ENCODE measurements around the gene ARAF.
"Not testable (repeated sequence)": the region's sequence is repeated elsewhere in the genome, so short reads cannot be mapped to it uniquely, and the experiment has no call there.

ARAF gene

GRCh38 chrX:47560934-47561658 is at the start of gene ARAF:
TSS of gene ARAF (plus strand) at chrX:47561205. CDS start at chrX:47562968, 1,763 bp downstream.
- DNase-seq (ENCODE audit: low spot score in 2 of 2) = peak; percentile 81 to 92
- peak; percentile 84 for ATAC-seq (ENCODE audit: low read depth)
- peak within 1 kb of the TSS; percentile 98 for H3K27ac Mint-ChIP-seq
- peaks cover 18% of the 10 kb centered on the region for H3K4me1 Mint-ChIP-seq
- peak within 1 kb of the TSS; percentile 92 for H3K4me3 Mint-ChIP-seq
- H3K27me3 Mint-ChIP-seq = no peaks in the 10 kb centered on the region
- no peaks in the 10 kb centered on the region for H3K9me3 Mint-ChIP-seq
- peaks cover 11% of the 10 kb centered on the region for H3K36me3 Mint-ChIP-seq

DNA sequence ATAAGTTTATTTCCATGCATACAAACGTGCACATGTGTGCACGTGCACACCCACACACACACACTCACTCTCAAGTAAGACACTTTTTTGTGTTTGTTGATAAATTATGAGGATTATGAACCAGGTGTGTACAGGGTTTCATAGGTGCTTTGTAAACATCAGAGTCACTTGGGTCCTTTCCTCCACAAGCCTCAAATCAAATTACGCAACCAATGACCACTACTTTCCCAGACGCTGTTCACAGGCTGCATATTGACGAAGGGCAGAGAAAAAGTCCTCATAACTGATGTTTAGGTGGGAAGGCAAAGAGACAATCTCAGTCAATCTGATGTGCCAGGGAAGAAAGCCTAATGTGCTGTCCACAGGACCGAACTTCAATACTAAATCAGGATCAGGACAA is 48.6 kb upstream of the ARAF start:
- peaks cover 10% of the 10 kb centered on the region for H3K4me1 Mint-ChIP-seq
- not testable (repeated sequence) for H3K36me3 Mint-ChIP-seq; ATAC-seq (ENCODE audit: low read depth); H3K27me3 Mint-ChIP-seq; H3K9me3 Mint-ChIP-seq; DNase-seq (ENCODE audit: low spot score in 2 of 2)
- peak overlapping the region; percentile 87 for H3K27ac Mint-ChIP-seq
- peak overlapping the region; percentile 82 for H3K4me3 Mint-ChIP-seq

DNA sequence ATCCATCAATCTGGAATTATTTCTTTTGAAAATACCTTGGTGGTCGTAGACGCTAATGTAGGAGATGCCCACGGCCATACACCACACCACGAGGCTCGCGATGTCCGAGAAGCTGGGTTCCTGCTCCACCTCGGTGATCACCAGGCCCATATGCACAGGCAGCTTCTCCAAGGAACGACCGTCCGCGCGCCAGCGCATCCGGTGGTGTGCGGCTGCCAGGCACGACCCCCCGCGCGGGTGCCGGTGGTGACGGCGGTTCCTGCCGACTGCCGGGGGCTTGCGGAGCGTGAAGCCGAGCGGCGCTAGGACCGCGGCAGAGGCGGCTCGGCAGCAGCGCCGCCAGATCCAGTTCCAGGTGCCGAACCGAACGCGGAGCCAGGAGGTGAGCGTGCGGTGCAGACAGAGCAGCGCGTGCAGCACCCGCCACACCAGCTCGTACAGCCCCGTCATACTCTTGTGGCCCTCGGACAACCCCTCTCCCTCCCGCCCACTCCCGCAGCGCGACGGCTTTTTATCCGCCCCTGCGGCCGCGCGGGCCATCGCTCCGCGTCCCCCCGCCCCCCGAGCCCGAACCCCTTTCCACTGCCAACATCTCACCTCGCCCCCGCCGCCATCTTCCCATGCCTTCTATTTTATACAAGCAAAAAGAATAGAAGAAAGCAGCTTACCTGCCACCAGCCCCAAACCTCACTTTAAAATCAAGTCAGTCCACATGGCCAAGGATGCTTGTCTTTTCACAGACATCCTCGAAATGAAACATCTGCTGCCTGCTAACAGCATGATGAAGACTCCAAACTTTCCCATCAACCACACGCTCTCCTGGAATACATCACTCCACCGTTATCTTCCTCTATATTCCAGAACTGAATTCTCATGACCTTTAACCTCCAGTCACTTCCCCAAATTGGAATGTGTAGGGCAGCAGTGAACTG is 47.7 kb upstream of the ARAF start:
- H3K36me3 Mint-ChIP-seq; H3K27me3 Mint-ChIP-seq; H3K9me3 Mint-ChIP-seq; DNase-seq (ENCODE audit: low spot score in 2 of 2): not testable (repeated sequence)
- peak overlapping the region; percentile 90 for H3K27ac Mint-ChIP-seq
- peak overlapping the region; percentile 91 for H3K4me3 Mint-ChIP-seq
- ATAC-seq (ENCODE audit: low read depth) = peak; percentile 84
- H3K4me1 Mint-ChIP-seq = peaks cover 10% of the 10 kb centered on the region

DNA sequence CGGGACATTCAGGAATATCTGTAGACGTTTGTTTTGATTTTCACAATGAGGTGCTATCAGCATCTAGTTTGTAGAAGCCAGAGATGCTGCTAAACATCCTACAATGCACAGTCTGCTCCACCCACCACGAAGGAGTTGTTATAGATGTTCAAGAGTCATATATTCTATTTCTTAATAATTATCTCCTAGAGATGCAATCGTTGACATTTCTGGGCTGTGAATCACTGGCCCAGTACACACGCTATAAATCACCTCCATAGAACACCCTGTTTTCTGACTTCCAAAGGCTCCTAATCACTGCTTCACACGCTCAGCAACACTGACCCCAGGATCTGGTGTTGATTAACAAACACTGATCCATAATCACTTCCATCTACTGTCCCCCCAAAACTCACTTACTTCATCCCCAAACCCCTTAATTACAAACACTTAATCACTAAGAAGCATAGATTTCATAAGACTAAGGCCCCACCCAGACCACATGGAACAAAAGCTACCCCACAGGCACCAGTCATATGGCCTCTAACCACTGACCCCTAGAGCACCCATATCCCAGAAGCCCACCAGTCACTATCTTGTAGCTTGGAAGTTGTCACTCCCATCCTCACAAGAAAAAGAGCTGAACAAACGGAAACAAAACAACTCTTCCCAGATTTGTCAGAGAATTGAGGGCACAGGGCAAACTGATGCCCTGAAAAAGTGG is 46.3 kb upstream of the ARAF start:
- no peak for ATAC-seq (ENCODE audit: low read depth)
- no peak overlapping the region for H3K27ac Mint-ChIP-seq
- no peak for DNase-seq (ENCODE audit: low spot score in 2 of 2)
- H3K27me3 Mint-ChIP-seq = no peaks in the 10 kb centered on the region
- H3K9me3 Mint-ChIP-seq = no peaks in the 10 kb centered on the region
- H3K36me3 Mint-ChIP-seq = no peaks in the 10 kb centered on the region
- H3K4me3 Mint-ChIP-seq = peak overlapping the region; percentile 6
- peaks cover 10% of the 10 kb centered on the region for H3K4me1 Mint-ChIP-seq

DNA sequence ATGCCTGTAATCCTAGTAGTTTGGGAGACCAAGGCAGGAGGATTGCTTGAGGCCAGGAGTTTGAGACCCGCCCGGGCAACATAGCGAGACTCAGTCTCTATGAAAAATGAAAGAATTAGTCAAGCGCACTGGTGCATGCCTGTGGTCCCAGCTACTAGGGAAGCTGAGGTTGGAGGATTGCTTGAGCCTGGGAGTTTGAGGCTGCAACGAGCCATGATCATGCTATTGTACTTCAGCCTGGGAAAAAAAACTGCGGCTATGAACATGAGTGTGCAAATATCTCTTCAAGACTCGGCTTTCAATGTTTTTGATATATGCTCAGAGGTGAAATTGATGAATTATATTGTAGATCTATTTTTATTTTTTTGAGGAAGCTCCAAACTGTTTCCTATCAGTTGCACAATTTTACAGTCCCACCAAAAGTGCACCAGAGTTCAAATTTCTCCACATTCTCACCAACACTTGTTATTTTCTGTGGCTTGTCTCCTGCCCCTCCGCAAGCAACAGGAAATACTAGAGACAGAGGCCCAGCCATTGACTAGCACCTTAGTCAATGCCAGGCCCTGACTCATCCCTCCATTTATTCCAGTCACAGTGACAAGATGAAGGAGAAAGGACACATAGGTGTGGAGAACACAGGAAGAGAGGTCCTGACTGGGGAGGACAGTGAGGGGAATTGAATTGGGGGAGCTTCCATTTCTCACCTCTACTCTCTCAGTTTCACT is 44.9 kb upstream of the ARAF start:
- H3K4me1 Mint-ChIP-seq = peaks cover 10% of the 10 kb centered on the region
- DNase-seq (ENCODE audit: low spot score in 2 of 2) (no peak), ATAC-seq (ENCODE audit: low read depth) (no peak)
- no peaks in the 10 kb centered on the region for H3K36me3 Mint-ChIP-seq
- no peak overlapping the region for H3K27ac Mint-ChIP-seq
- H3K9me3 Mint-ChIP-seq = no peaks in the 10 kb centered on the region
- no peak overlapping the region for H3K4me3 Mint-ChIP-seq
- no peaks in the 10 kb centered on the region for H3K27me3 Mint-ChIP-seq

DNA sequence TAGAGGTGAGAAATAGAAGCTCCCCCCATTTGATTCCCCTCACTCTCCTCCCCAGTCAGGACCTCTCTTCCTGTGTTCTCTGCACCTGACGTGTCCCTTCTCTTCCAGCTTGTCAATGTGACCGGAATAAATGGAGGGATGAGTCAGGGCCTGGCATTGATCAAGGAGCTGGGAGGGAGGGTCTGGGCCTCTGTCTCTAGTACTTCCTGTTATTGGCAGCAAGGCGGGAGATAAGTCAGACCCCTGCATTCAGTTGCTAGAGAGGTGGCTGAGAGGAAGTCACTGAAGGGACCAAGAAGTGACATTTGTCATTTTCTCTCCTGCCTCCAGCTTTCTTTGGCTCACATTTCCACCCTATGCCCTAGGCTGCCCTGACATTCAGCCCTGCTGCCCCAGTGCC is 42.9 kb upstream of the ARAF start:
- Mint-ChIP-seq H3K4me3 (no peak overlapping the region), H3K27me3 (no peaks in the 10 kb centered on the region), H3K27ac (no peak overlapping the region), H3K4me1 (peaks cover 4% of the 10 kb centered on the region), H3K36me3 (no peaks in the 10 kb centered on the region), H3K9me3 (no peaks in the 10 kb centered on the region)
- ATAC-seq (ENCODE audit: low read depth) (no peak), DNase-seq (ENCODE audit: low spot score in 2 of 2) (no peak)

DNA sequence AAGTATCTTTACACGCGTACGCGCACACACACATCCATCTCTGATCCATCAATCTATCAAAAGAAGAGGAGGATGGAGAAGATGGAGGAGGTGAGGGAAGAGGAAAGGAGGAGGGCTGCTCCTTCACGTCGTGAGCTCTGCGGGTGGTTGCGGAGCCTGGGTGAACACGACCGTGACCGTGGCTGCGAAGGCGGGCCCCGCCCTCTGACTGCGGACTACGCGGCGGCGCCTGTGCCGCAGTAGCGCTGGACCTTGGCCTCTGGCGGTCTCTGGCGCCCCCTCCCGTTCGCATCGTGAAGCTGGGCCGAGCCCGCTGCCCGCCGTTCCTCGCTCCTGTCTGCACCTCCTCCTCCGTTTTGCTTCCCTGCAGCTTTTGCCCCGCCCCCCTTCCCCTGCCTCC is 37.7 kb upstream of the ARAF start:
- Mint-ChIP-seq H3K4me3 (peak overlapping the region; percentile 78), H3K27me3 (no peaks in the 10 kb centered on the region), H3K9me3 (no peaks in the 10 kb centered on the region), H3K27ac (no peak overlapping the region), H3K36me3 (no peaks in the 10 kb centered on the region), H3K4me1 (no peaks in the 10 kb centered on the region)
- peak; percentile 98 for ATAC-seq (ENCODE audit: low read depth)
- DNase-seq (ENCODE audit: low spot score in 2 of 2) = peak; percentile 75 to 83

DNA sequence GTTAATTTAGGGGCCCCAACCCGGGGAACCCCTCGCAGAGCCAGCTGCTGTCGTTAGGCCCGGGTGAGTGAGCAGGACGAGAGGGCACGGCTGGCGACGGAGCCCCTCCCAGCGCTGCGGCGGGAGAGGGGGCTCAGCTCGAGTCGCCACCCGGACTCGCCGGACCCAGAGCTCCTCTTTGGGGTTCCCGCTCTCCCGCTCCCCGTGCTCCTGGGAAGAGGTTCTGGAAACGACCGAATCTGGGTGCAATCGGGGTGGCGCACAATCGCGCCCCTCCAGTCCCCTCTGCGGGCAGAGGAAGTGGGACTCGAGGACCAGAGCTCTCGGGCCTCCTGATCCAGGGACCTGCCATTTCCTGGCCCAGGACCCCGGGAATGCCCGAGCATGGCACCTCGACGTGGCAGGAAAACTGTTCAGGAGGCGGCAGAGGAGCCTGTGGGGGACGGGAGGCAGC is 37.3 kb upstream of the ARAF start:
- no peaks in the 10 kb centered on the region for H3K4me1 Mint-ChIP-seq
- no peak for ATAC-seq (ENCODE audit: low read depth)
- no peaks in the 10 kb centered on the region for H3K36me3 Mint-ChIP-seq
- peak overlapping the region; percentile 78 for H3K4me3 Mint-ChIP-seq
- no peak overlapping the region for H3K27ac Mint-ChIP-seq
- no peaks in the 10 kb centered on the region for H3K27me3 Mint-ChIP-seq
- no peaks in the 10 kb centered on the region for H3K9me3 Mint-ChIP-seq
- DNase-seq (ENCODE audit: low spot score in 2 of 2) = no peak

GRCh38 chrX:47529548-47529947 is 31.5 kb upstream of the ARAF start:
- no peak overlapping the region for H3K27ac Mint-ChIP-seq
- no peak overlapping the region for H3K4me3 Mint-ChIP-seq
- DNase-seq (ENCODE audit: low spot score in 2 of 2) = no peak

DNA sequence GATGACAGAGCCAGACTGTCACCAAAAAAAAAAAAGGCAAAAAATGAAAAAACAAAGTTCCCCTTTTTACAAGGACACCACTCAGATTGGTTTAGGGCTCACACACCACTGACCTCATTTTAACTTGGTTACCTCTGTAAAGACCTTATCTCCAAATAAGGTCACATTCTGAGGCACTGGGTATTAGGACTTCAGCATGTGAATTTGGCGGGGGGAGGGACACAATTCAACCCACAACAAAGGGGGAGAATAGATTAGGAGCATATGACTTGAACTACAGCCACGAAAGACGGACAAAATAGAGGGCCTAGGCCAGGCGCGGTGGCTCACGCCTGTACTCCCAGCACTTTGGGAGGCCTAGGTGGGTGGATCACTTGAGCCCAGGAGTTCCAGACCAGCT is 31.0 kb upstream of the ARAF start:
- no peak overlapping the region for H3K27ac Mint-ChIP-seq
- peak; percentile 74 for ATAC-seq (ENCODE audit: low read depth)
- no peaks in the 10 kb centered on the region for H3K27me3 Mint-ChIP-seq

More at GRCh38 chrX:47529548-47529947, 31.5 kb upstream of the ARAF start:
- Mint-ChIP-seq H3K9me3 (no peaks in the 10 kb centered on the region), H3K36me3 (no peaks in the 10 kb centered on the region), H3K27me3 (no peaks in the 10 kb centered on the region), H3K4me1 (peaks cover 3% of the 10 kb centered on the region)
- ATAC-seq (ENCODE audit: low read depth) = no peak

DNA sequence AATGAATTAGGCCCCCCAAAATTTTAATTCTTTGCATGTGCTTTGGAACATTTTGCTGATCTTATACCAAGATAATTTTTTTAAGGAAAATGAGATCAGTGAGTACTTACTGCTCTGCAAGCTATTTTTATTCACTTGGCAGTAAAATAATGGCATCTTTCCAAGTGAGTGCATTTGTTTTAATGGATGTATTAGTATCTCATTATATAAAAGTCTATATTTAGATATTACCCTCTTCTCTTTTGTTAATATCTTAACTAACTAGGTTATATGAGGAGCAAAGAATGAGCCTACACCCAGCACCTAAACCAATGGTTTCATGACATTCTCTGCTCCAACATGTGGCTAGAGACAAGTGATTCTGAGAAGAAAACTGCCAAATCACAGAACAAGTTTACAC is 21.1 kb upstream of the ARAF start:
- no peak overlapping the region for H3K4me3 Mint-ChIP-seq
- no peak for ATAC-seq (ENCODE audit: low read depth)
- no peak for DNase-seq (ENCODE audit: low spot score in 2 of 2)
- H3K27ac Mint-ChIP-seq = no peak overlapping the region
- H3K4me1 Mint-ChIP-seq = no peaks in the 10 kb centered on the region
- H3K36me3 Mint-ChIP-seq = no peaks in the 10 kb centered on the region
- H3K9me3 Mint-ChIP-seq = no peaks in the 10 kb centered on the region
- no peaks in the 10 kb centered on the region for H3K27me3 Mint-ChIP-seq

More for the DNA sequence above, 31.0 kb upstream of the ARAF start:
- Mint-ChIP-seq H3K9me3 (no peaks in the 10 kb centered on the region), H3K36me3 (no peaks in the 10 kb centered on the region), H3K4me1 (peaks cover 3% of the 10 kb centered on the region), H3K4me3 (no peak overlapping the region)
- no peak for DNase-seq (ENCODE audit: low spot score in 2 of 2)

DNA sequence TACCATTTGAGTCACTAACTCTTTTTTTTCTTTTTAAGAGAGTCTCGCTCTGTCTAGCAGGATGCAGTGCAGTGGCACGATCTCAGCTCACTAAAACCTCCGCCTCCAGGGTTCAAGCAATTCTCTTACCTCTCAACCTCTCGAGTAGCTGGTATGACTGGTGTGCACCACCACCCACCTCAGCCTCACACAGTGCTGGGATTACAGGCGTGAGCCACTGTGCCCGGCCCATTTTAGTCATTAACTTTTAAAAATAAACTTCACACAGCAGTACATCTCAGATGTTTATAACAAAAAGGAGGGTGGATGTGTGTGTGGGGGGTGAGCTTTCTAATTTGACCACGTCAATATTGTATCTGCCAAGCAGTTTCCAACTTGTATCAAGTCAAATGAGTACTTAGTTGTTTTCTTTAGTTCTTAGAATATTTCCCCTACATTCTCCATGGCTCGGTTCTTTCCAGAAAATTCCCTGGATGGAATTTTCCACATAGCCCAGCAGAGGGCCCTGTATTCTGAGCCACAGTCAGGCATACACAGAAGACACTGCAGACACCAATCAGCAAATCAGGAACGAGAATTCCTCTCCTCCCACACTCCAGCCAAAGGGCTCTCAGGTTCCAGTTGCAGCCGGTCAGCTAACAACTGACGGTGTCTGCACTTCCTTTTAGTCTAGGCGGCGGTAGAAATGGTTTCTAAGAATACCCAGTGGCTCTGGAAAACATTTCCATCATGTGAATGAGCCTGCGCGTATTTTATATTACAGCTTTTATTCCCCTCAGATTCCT is 20.1 kb upstream of the ARAF start:
- Mint-ChIP-seq H3K27ac (no peak overlapping the region), H3K27me3 (no peaks in the 10 kb centered on the region), H3K4me3 (no peak overlapping the region), H3K4me1 (no peaks in the 10 kb centered on the region), H3K9me3 (no peaks in the 10 kb centered on the region), H3K36me3 (no peaks in the 10 kb centered on the region)
- no peak for ATAC-seq (ENCODE audit: low read depth)
- DNase-seq (ENCODE audit: low spot score in 2 of 2) = no peak

- no peaks in the 10 kb centered on the region for H3K4me1 Mint-ChIP-seq
- no peak for DNase-seq (ENCODE audit: low spot score in 2 of 2)
- H3K27ac Mint-ChIP-seq = no peak overlapping the region
- no peaks in the 10 kb centered on the region for H3K27me3 Mint-ChIP-seq
- no peak overlapping the region for H3K4me3 Mint-ChIP-seq
- no peaks in the 10 kb centered on the region for H3K9me3 Mint-ChIP-seq
- ATAC-seq (ENCODE audit: low read depth) = no peak
- H3K36me3 Mint-ChIP-seq = no peaks in the 10 kb centered on the region
These were observed 17.5 kb upstream of the ARAF start for GRCh38 chrX:47543496-47543895.

All from memory B cell (primary cell).